ENCODE measurements around the gene ACBD6.

ACBD6 gene

GRCh38 chr1:180527101-180527669 lies 24.8 kb upstream of the ACBD6 start:
- in situ Hi-C loops (cut with MboI; ENCODE audit: low sequenced_read_pairs): no loop called here

- in situ Hi-C loops (cut with MboI; ENCODE audit: low sequenced_read_pairs): no loop called here
Observed at GRCh38 chr1:180525715-180526039, 23.3 kb upstream of the ACBD6 start.

GRCh38 chr1:180524915-180525714 lies 22.7 kb upstream of the ACBD6 start:
- in situ Hi-C loops (cut with MboI; ENCODE audit: low sequenced_read_pairs): loop anchor here (25.0 kb wide), 1 partner anchor 637 kb away; no protein-coding TSS in a partner anchor

GRCh38 chr1:180524160-180524914 lies 22.0 kb upstream of the ACBD6 start:
- in situ Hi-C loops (cut with MboI; ENCODE audit: low sequenced_read_pairs): loop anchor here (25.0 kb wide), 1 partner anchor 638 kb away; no protein-coding TSS in a partner anchor

GRCh38 chr1:180522213-180522515 lies 19.8 kb upstream of the ACBD6 start:
- in situ Hi-C loops (cut with MboI; ENCODE audit: low sequenced_read_pairs): loop anchor here (25.0 kb wide), 1 partner anchor 640 kb away; no protein-coding TSS in a partner anchor

- in situ Hi-C loops (cut with MboI; ENCODE audit: low sequenced_read_pairs): loop anchor here (25.0 kb wide), 1 partner anchor 641 kb away; no protein-coding TSS in a partner anchor
Observed at GRCh38 chr1:180521474-180522212, 19.3 kb upstream of the ACBD6 start.

GRCh38 chr1:180519846-180520245 lies 17.5 kb upstream of the ACBD6 start:
- in situ Hi-C loops (cut with MboI; ENCODE audit: low sequenced_read_pairs): loop anchor here (25.0 kb wide), 1 partner anchor 642 kb away; no protein-coding TSS in a partner anchor

- in situ Hi-C loops (cut with MboI; ENCODE audit: low sequenced_read_pairs): loop anchor here (25.0 kb wide), 1 partner anchor 646 kb away; no protein-coding TSS in a partner anchor
Observed at GRCh38 chr1:180515857-180516388, 13.5 kb upstream of the ACBD6 start.

GRCh38 chr1:180515364-180515763 lies 13.0 kb upstream of the ACBD6 start:
- in situ Hi-C loops (cut with MboI; ENCODE audit: low sequenced_read_pairs): loop anchor here (25.0 kb wide), 1 partner anchor 647 kb away; no protein-coding TSS in a partner anchor

- in situ Hi-C loops (cut with MboI; ENCODE audit: low sequenced_read_pairs): loop anchor here (25.0 kb wide), 1 partner anchor 649 kb away; no protein-coding TSS in a partner anchor
Observed at GRCh38 chr1:180513531-180513930, 11.2 kb upstream of the ACBD6 start.

- in situ Hi-C loops (cut with MboI; ENCODE audit: low sequenced_read_pairs): loop anchor here (25.0 kb wide), 1 partner anchor 651 kb away; no protein-coding TSS in a partner anchor
Observed at GRCh38 chr1:180510882-180511281, 8.5 kb upstream of the ACBD6 start.

GRCh38 chr1:180508725-180509097 lies 6.3 kb upstream of the ACBD6 start:
- in situ Hi-C loops (cut with MboI; ENCODE audit: low sequenced_read_pairs): loop anchor here (25.0 kb wide), 1 partner anchor 654 kb away; no protein-coding TSS in a partner anchor

- in situ Hi-C loops (cut with MboI; ENCODE audit: low sequenced_read_pairs): loop anchor here (25.0 kb wide), 1 partner anchor 654 kb away; no protein-coding TSS in a partner anchor
Observed at GRCh38 chr1:180507795-180508724, 5.7 kb upstream of the ACBD6 start.

- in situ Hi-C loops (cut with MboI; ENCODE audit: low sequenced_read_pairs): loop anchor here (25.0 kb wide), 1 partner anchor 656 kb away; no protein-coding TSS in a partner anchor
Observed at GRCh38 chr1:180505732-180506335, 3.5 kb upstream of the ACBD6 start.

- in situ Hi-C loops (cut with MboI; ENCODE audit: low sequenced_read_pairs): loop anchor here (25.0 kb wide), 1 partner anchor 658 kb away; no protein-coding TSS in a partner anchor
Observed at GRCh38 chr1:180504186-180504585, 1.8 kb upstream of the ACBD6 start.

GRCh38 chr1:180503280-180503862 lies 994 bp upstream of the ACBD6 start:
- in situ Hi-C loops (cut with MboI; ENCODE audit: low sequenced_read_pairs): loop anchor here (25.0 kb wide), 1 partner anchor 659 kb away; no protein-coding TSS in a partner anchor

- in situ Hi-C loops (cut with MboI; ENCODE audit: low sequenced_read_pairs): loop anchor here (25.0 kb wide), 1 partner anchor 660 kb away; no protein-coding TSS in a partner anchor
Observed at GRCh38 chr1:180501865-180502360, 464 bp downstream of the ACBD6 start.

GRCh38 chr1:180500689-180501088 lies 1.7 kb downstream of the ACBD6 start:
- in situ Hi-C loops (cut with MboI; ENCODE audit: low sequenced_read_pairs): loop anchor here (25.0 kb wide), 1 partner anchor 662 kb away; no protein-coding TSS in a partner anchor
